Neural crest cell (in vitro differentiated cells): ENCODE measurements around the gene CD247. TPM values are rescaled to one million over a fixed set of nuclear protein-coding genes. Genes with fewer than 3 reads are reported as not detected.

Experiments
- DNase-seq: peaks from one replicate; pipeline ENCODE4 v3.0.0; 2021; ENCODE audit warnings: low read depth, mixed read lengths, low spot score
- H3K27ac Mint-ChIP-seq: one replicate; pipeline ENCODE4 v1.8.0; 2021; ENCODE audit warnings: mild to moderate bottlenecking, mixed read lengths; ENCODE audit not compliant: unreplicated experiment
- H3K27me3 Mint-ChIP-seq: 2 replicates; pipeline ENCODE4 v1.8.0; 2021; ENCODE audit warnings: low read depth, mild to moderate bottlenecking, mixed read lengths
- H3K36me3 Mint-ChIP-seq: 2 replicates; pipeline ENCODE4 v1.8.0; 2021; ENCODE audit warnings: low read depth, mild to moderate bottlenecking, mixed read lengths
- H3K4me1 Mint-ChIP-seq: 2 replicates; pipeline ENCODE4 v1.8.0; 2021; ENCODE audit warnings: mixed read lengths
- H3K4me3 Mint-ChIP-seq: one replicate; pipeline ENCODE4 v1.8.0; 2021; ENCODE audit warnings: mild to moderate bottlenecking, mixed read lengths
- H3K9me3 Mint-ChIP-seq: 2 replicates; pipeline ENCODE4 v1.8.0; 2021; ENCODE audit warnings: mixed read lengths
- total RNA-seq: library from RNA; stranded (reverse); gene quantifications from 2 replicates; pipeline ENCODE4 v1.2.1, GENCODE V29; 2021
- TF ChIP-seq, protein P1 (sequence below): fragments of 200-600 bp; sonication (generic); conservative IDR thresholded peaks from 2 replicates; pipeline ENCODE4 v1.5.0; 2021; ENCODE audit warnings: antibody characterized with exemption, mild to moderate bottlenecking

The CD247 gene
- total RNA-seq, 1 donor from 2014 or later: 3.9 TPM

DNA sequence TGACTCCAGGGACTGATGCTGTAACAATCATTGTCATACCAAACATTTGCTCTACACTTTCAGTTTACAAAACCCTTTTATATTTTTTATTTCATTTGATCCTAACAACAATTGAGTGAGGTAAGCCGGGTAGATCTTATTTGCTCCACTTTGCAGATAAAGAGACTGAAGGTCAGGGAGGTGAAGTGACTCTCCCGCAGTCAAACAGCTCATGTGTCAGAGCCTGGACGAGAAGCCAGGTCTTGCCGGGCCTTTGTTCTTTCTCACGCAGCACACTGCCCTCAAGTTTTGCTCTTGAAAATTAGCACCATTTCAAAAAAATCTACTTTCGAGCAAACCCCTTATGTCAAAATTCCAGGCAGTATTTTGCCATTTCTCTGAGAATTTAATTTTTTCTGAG, 65.2 kb downstream of the CD247 start:
- TF ChIP-seq, protein P1, sequence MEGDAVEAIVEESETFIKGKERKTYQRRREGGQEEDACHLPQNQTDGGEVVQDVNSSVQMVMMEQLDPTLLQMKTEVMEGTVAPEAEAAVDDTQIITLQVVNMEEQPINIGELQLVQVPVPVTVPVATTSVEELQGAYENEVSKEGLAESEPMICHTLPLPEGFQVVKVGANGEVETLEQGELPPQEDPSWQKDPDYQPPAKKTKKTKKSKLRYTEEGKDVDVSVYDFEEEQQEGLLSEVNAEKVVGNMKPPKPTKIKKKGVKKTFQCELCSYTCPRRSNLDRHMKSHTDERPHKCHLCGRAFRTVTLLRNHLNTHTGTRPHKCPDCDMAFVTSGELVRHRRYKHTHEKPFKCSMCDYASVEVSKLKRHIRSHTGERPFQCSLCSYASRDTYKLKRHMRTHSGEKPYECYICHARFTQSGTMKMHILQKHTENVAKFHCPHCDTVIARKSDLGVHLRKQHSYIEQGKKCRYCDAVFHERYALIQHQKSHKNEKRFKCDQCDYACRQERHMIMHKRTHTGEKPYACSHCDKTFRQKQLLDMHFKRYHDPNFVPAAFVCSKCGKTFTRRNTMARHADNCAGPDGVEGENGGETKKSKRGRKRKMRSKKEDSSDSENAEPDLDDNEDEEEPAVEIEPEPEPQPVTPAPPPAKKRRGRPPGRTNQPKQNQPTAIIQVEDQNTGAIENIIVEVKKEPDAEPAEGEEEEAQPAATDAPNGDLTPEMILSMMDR: no peak
- no peak for DNase-seq
- peak overlapping the region; percentile 38 for H3K4me3 Mint-ChIP-seq
- no peaks in the 10 kb centered on the region for H3K9me3 Mint-ChIP-seq
- peaks cover 19% of the 10 kb centered on the region for H3K4me1 Mint-ChIP-seq
- H3K36me3 Mint-ChIP-seq: no peaks in the 10 kb centered on the region
- H3K27me3 Mint-ChIP-seq: peaks cover 2% of the 10 kb centered on the region
- no peak overlapping the region for H3K27ac Mint-ChIP-seq

DNA sequence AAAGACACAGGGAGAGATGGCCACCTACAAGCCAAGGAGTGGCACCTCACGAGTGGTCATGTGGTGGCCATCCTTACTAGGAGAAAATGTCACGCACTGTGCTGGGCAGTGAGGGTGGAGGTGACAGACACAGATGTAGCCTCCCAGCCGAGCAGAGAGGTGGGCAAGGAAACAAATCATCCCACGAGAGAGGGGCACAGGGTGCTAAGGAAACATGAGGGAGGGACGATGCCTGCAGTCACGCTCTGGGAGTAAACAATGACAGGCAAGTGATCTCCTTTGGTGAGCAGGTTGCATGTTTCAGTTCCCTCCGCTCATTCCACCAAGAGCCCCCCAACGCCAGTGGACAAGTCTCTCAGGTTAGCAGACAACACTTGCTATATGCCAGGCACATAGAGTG, 65.8 kb downstream of the CD247 start:
- no peaks in the 10 kb centered on the region for H3K9me3 Mint-ChIP-seq
- no peak for DNase-seq

DNA sequence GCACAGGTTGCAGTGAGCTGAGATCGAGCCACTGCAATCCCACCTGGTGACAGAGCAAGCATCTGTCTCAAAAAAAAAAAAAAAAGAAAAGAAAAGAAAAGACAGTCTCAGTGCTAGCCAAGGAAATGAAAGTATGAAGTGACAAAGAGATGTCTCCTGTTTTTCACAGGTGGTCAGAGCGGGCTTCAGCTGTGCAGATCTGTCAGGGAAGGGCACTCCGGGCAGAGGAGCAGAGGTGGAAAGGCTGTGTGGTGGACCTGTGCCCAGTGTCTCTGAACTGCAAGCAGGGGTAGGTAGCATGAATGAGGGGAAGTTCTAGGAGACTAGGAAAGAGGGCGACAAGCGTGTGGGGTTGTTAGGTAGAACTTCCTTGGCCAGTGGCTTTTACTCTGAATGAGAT, 67.5 kb downstream of the CD247 start:
- no peaks in the 10 kb centered on the region for H3K9me3 Mint-ChIP-seq
- TF ChIP-seq, protein P1: no peak
- H3K4me1 Mint-ChIP-seq: peaks cover 15% of the 10 kb centered on the region
- no peaks in the 10 kb centered on the region for H3K36me3 Mint-ChIP-seq
- H3K27ac Mint-ChIP-seq: no peak overlapping the region
- H3K27me3 Mint-ChIP-seq: no peaks in the 10 kb centered on the region
- no peak overlapping the region for H3K4me3 Mint-ChIP-seq
- DNase-seq: no peak

More for the DNA sequence above, 65.8 kb downstream of the CD247 start:
- Mint-ChIP-seq H3K27ac (no peak overlapping the region), H3K36me3 (no peaks in the 10 kb centered on the region), H3K27me3 (peaks cover 2% of the 10 kb centered on the region), H3K4me3 (peak overlapping the region; percentile 18), H3K4me1 (peaks cover 19% of the 10 kb centered on the region)
- TF ChIP-seq, protein P1: no peak

DNA sequence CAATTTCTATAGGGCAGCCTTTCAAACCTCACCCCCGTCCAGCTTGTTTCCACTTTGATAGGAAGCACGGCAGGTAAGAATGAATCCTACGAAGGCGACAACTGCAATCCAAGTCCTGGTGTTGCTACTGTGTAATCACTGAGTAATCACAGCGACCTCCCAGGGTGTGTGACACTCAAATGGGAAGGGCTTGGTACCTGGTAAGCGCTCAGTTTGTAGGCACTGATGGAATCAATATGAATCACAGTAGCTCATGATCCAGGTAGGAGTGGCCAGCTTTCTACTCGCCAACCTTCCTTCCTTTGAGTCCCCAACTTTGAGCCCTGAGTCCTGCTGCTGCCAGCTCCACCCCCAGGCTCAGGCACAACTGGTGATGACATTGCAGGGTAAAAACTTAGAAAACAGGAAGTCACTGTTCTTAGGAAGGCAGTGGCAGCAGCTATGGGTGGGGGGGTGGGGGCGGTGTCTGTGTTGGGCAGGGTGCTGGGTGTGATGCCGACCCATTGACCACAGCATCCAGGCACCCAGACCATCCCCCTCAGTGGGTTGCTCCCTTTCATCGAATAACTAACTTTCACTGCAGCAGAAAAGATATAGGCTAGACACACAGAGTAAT, 70.7 kb downstream of the CD247 start:
- H3K27me3 Mint-ChIP-seq: no peaks in the 10 kb centered on the region
- peaks cover 9% of the 10 kb centered on the region for H3K4me1 Mint-ChIP-seq
- TF ChIP-seq, protein P1: no peak
- H3K4me3 Mint-ChIP-seq: no peak overlapping the region
- H3K36me3 Mint-ChIP-seq: no peaks in the 10 kb centered on the region
- no peak overlapping the region for H3K27ac Mint-ChIP-seq
- DNase-seq: no peak
- H3K9me3 Mint-ChIP-seq: no peaks in the 10 kb centered on the region

DNA sequence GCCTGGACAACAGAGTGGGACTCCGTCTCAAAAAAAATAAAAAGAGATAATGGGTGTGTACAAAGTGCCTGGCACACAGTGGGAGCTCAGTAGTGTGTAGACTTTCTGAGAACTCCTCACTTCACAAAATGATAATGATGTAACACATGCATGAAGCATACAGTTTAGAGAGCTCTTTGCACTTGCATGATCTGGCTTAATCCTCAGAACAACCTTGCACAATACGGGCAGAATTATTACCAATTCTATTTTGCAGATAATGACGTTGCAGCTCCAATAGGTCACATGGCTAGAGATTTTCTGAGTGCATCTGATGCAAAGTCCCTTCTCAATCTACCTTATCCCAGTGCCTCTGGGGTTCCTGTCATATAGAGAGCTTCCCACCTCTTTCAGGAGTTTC, 71.4 kb downstream of the CD247 start:
- Mint-ChIP-seq H3K4me3 (no peak overlapping the region), H3K4me1 (peaks cover 10% of the 10 kb centered on the region)
- DNase-seq: no peak

More for the DNA sequence above, 71.4 kb downstream of the CD247 start:
- Mint-ChIP-seq H3K27me3 (no peaks in the 10 kb centered on the region), H3K9me3 (no peaks in the 10 kb centered on the region), H3K27ac (no peak overlapping the region), H3K36me3 (no peaks in the 10 kb centered on the region)
- TF ChIP-seq, protein P1: no peak
